ENCODE data around the gene CD4.

Gene CD4

DNA sequence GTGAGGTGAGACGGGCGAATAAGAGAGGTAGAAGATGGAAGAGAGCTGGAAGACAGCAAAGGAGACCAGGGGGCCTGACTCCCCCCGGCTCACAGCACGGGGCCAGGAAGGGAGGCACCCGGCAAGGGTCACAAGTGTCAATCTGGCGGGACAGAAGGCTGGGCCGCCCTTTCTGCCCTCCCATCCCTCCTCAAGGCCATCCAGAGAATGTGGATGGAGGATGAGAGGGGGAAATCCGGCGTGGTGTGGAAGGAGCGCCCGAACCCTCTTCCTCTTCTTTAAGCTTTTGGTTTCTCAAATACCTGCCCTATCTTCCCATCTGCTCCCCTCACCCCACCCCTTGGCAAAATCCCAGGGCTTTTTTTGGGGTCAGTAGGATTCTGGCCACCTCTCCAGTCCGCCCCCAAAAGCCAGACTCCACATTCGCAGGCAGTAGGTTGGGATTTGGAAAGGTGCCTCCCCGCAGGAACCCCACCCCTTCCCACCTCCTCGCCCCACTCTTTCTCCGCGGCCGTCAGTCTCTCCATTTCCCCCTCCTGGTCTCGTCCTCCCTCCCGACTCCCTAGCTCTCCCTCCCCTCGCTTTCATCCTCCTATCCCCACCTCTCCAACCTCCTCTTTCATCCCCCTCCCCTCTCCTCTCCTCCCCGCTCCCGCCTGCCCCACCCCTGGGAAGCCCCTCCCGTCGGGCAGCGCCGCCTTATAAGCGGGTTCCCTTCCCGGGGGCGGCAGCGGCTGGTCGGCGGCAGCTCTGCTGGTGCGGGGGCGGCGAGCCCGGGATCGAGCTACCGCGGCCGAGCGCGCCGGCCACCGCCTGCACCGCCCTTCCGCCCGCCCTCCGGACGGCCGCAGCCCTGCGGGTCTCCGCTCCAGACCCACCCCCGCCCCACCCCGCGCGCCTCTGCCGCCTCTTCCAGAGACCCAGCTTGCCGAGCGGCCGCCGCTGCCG lies 23.4 kb upstream of the CD4 start, which contains the start of gene PTMS:
Gene PTMS, plus strand, starts transcription at position 730 of the 948 bp plus-strand sequence. CDS start 343 bp downstream, outside the sequence.
- DNase-seq, result peak; percentile 68

DNA sequence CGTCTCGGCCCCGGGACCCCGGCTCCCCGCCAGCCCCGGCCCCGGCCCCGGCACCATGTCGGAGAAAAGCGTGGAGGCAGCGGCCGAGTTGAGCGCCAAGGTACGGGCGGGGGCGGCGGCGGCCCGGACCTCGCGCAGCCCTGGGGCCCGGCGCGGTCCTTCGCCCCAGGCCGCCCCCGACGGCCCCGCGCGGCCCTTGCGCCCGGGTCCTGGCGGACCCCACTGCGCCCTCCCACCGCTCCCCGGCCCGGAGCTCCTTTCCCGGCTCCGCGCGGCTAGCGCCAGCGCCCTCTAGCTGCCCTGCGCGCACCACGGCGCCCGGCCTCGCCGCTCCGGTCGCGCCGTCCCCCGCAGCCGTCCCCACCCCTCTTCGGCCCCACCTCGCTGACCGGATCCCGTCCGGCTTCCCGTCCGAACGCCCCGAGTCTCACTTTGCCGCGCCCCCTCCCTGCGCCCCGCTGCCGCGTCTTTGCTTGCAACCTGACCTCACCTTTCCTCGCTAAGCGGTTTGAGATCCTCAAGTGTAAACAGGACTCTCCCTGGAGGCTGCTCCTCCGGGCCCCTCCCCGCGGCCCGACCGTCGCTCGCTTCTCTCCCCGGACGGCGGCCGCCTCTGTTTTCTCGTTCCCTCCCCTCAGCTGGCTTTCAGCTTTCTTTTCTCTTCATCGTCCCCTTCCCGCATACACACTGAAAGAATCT lies 22.5 kb upstream of the CD4 start:
- DNase-seq, result no peak

GRCh38 chr12:6767353-6768319 lies 21.7 kb upstream of the CD4 start:
- no peak for DNase-seq

GRCh38 chr12:6768437-6768914 lies 20.9 kb upstream of the CD4 start:
- no peak for DNase-seq

- peak; percentile 72 for DNase-seq
Observed at GRCh38 chr12:6768990-6769389, 20.3 kb upstream of the CD4 start.

GRCh38 chr12:6769666-6770065 lies 19.7 kb upstream of the CD4 start:
- DNase-seq, result no peak

DNA sequence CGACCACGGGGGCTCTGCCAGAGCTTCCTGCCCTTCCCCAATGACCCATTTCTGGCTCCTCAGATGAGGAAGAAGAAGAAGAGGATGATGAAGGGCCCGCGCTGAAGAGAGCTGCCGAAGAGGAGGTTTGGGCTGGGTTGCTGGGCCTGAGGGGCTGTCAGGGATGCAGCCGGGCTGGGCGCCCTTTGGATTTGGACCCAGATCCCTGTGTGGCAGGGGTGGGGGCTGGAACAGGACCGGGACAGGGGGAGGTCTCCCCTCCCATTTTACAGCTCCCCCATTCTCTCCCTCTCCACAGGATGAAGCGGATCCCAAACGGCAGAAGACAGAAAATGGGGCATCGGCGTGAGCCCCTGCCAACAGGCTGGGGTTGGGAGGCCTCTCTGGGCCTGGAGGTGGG lies 19.2 kb upstream of the CD4 start:
- no peak for DNase-seq

DNA sequence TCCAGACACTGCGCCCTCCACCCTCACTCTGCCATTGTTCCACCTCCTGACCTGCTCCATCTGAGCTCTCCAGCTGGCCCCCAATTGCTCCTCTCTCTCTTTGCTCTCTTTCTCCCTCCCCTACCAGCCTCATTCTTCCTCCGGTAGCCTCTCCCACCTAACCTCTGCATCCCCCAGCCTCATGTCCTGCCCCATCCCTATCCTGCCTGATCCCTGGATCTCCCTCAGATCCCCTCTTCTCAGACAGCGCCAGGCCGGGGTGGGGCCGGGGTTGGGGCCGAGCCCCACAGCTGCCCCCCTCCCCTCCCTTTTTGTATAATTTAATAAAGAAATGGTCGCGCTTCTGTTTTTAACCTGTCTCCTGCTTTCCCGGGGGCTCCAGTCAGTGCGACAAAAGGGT lies 18.7 kb upstream of the CD4 start:
- no peak for DNase-seq

- no peak for DNase-seq
Observed at GRCh38 chr12:6771091-6771495, 18.2 kb upstream of the CD4 start.

DNA sequence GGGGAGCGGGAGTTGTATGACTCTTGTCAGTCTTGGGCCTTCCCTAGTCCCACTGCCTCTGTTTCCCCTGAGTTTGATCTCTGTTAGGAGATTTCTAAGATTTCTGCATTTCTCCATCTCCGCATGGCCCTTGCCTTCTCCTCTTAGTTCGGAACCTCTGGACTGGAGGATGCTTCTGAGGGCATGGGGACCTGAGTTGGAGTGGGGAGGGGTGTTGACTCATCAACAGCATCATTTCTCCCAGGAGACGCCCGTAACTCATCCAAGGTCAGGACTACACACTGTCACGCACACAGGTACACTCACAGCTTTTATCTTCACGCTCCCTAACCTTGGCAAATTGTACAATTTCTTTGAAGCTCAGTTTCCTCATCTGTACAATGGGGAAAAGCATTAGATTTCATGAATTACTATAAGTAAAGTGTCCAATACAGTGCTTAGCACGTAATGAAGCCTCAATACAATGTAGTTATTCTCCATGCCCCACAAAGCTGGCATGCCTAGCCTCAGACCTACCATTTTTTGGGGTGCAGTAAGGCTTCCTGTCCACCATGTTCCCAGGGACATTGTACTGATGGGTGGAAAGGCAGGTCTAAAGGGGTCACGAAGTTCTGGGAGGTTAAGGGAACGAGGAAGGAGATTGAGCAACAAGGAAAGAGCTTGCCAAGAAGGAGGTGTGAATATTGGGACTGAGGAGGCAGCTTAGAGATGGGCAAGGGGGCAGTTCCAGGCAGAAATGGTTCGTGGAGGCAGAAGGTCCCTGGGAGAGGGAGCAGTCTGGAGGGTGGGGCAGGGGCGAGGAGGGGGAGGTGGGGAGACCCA lies 17.6 kb upstream of the CD4 start:
- no peak for DNase-seq

DNA sequence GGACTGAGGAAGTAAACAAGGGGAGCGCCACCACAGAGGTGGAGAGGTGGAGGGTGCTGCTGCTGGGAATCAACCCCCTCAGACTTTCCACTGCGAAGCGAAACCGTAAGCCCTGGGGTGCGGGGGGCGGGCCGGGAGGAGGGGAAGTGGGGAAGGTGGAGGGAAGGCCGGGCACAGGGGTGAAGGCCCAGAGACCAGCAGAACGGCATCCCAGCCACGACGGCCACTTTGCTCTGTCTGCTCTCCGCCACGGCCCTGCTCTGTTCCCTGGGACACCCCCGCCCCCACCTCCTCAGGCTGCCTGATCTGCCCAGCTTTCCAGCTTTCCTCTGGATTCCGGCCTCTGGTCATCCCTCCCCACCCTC lies 17.0 kb upstream of the CD4 start, which contains the start of gene LAG3:
Gene LAG3, plus strand, starts transcription at position 190 of the 365 bp plus-strand sequence. CDS start 333 bp downstream, outside the sequence.
- no peak for DNase-seq

DNA sequence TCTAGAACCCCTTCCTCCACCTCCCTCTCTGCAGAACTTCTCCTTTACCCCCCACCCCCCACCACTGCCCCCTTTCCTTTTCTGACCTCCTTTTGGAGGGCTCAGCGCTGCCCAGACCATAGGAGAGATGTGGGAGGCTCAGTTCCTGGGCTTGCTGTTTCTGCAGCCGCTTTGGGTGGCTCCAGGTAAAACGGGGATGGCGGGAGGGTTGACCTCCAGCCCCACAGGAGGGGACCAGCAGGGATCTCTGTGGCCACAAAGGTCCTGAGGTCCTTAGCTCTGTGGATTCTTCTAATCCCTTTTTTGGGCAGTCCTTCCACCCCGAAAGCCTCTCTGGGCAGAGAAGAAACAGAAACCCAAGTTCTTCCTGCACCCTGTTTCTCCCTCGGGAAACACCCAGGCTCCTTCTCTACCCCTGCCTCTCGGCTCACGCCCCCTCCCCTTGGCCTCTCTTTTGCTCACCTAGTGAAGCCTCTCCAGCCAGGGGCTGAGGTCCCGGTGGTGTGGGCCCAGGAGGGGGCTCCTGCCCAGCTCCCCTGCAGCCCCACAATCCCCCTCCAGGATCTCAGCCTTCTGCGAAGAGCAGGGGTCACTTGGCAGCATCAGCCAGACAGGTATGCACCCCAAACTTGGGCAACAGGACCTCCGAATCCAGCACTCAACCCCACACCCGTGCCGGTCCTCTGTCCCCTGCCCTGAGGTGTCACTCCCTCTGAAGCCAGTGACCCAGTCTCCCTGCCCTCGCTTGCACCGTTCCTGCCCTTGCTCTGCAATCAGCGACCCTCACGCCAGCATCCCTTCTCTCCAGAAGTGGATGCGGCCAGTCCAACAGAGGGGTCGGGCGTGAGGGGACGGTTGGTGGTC lies 16.4 kb upstream of the CD4 start:
- no peak for DNase-seq

GRCh38 chr12:6773590-6774351 lies 15.6 kb upstream of the CD4 start:
- no peak for DNase-seq

DNA sequence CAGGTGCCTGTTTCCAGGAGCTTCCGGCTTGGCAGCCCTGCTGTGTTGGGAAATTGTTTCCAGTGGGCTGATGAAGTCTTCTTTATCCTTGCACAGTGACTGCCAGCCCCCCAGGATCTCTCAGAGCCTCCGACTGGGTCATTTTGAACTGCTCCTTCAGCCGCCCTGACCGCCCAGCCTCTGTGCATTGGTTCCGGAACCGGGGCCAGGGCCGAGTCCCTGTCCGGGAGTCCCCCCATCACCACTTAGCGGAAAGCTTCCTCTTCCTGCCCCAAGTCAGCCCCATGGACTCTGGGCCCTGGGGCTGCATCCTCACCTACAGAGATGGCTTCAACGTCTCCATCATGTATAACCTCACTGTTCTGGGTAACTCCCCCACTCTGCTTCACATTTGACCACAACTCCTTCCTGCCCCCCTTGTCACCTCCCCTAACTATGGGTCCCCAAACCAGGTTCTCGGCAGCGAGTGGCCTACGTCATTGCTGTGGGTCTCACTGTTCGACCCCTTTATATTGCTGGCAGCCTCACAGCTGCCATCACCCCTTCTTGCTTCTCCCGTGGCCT lies 14.7 kb upstream of the CD4 start:
- DNase-seq, result no peak

- no peak for DNase-seq
Observed at GRCh38 chr12:6775185-6776174, 13.8 kb upstream of the CD4 start.

DNA sequence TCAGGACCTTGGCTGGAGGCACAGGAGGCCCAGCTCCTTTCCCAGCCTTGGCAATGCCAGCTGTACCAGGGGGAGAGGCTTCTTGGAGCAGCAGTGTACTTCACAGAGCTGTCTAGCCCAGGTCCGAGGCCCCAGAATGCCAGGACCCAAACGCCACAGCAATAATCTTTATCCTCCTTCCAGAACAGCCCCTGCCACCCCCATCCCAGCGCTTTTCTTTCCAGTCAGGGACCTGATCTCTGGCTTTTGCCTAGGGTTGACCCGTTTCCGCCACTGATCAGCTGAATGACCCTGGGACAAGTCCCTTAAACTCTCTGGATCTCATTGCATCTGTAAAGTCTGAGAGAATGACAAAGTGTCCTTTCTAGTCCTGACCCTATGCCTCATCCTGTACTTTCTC lies 11.9 kb upstream of the CD4 start:
- no peak for DNase-seq

- DNase-seq, result no peak
Observed at GRCh38 chr12:6778217-6778573, 11.1 kb upstream of the CD4 start.

Data from NCI-H524 treated with DMSO at 0.1 percent for 48 hours (cell line).